ENCODE results near the gene PLCL2. TPM values are rescaled to one million over a fixed set of nuclear protein-coding genes. Genes with fewer than 3 reads are reported as not detected.

PLCL2 gene
- total RNA-seq, 2 experiments from 2014 or later, result 53.2 to 58.0 TPM

DNA sequence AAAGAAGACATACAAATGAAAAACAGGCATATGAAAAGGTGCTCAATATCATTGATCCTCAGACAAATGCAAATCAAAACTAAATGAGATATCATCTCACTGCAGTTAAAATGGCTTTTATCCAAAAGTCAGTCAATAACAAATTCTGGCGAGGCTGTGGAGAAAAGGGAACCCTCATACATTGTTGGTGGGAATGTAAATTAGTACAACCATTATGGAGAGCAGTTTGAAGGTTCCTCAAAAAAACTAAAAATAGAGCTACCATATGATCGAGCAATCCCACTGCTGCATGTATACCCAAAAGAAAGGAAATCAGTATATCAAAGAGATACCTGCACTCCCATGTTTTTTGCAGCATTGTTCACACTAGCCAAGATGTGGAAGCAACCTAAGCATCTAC, 165.8 kb downstream of the PLCL2 start:
- no peak for DNase-seq
- peaks cover 80% of the 10 kb centered on the region for H3K36me3 Mint-ChIP-seq
- peaks cover 24% of the 10 kb centered on the region for H3K4me1 Mint-ChIP-seq
- H3K9me3 Mint-ChIP-seq, result peaks cover 21% of the 10 kb centered on the region
- ATAC-seq (ENCODE audit: low read depth), result no peak
- no peak overlapping the region for H3K27ac Mint-ChIP-seq
- no peak overlapping the region for H3K4me3 Mint-ChIP-seq
- POLR2A ChIA-PET, result no interaction called here
- no peaks in the 10 kb centered on the region for H3K27me3 Mint-ChIP-seq

DNA sequence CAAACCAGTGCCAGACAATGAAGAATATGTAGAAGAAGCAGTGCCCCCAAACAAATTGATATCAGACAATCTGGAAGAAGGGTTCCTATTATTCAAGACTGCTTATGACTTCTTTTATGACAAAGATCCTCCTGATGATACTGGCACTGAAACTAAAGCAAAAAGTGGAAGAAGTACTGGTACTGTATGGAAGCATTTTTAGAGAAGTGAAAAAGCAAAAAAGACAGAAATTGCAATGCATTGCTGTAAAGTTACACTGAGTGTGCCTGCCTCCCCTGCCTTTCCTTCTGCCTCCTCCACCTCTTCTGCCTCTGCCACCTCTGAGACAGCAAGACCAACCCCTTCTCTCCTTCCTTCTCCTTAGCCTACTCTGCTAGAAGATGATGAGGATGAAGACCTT, 167.6 kb downstream of the PLCL2 start:
- peak overlapping the region; percentile 26 for H3K27ac Mint-ChIP-seq

DNA sequence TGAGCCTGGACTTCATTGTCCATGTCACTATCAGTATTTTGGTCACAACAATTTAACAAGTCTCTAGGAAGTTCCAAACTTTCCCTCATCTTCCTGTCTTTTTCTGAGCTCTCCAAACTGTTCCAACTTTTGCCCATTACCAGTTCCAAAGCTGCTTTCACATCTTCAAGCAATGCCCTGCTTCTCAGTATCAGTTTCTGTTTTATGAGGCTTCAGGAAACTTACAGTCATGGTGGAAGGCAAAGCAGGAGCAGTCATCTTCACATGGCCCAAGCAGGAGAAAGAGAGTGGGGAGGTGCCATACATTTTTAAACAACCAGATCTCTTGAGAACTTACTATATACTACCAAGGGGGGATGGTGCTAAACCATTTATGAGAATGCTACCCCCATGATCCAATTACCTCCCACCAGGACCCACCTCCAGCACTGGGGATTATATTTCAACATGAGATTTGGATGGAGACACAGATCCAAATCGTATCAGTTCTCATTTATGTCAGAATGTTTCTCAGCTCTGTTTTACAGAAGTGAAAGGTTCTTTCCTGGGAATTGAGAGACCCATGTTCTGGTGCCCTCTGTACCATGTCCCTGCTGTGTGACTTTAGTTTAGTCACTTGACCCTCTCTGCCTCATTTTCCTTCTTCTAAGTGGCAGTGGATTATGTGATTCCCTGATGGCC, 169.7 kb downstream of the PLCL2 start:
- DNase-seq (no peak), ATAC-seq (ENCODE audit: low read depth) (no peak)
- POLR2A ChIA-PET, result interaction anchor here (0.9 kb wide), 1 partner anchor 19 kb away, joined by 3 read pairs; no protein-coding TSS in a partner anchor
- no peak overlapping the region for H3K27ac Mint-ChIP-seq
- H3K27me3 Mint-ChIP-seq, result no peaks in the 10 kb centered on the region
- H3K4me3 Mint-ChIP-seq, result no peak overlapping the region
- peaks cover 19% of the 10 kb centered on the region for H3K9me3 Mint-ChIP-seq
- peaks cover 75% of the 10 kb centered on the region for H3K36me3 Mint-ChIP-seq
- H3K4me1 Mint-ChIP-seq, result peaks cover 21% of the 10 kb centered on the region

More for the DNA sequence above, 167.6 kb downstream of the PLCL2 start:
- peaks cover 76% of the 10 kb centered on the region for H3K36me3 Mint-ChIP-seq
- no peaks in the 10 kb centered on the region for H3K27me3 Mint-ChIP-seq
- POLR2A ChIA-PET, result interaction anchor here (0.7 kb wide), 1 partner anchor 29 kb away, joined by 3 read pairs; no protein-coding TSS in a partner anchor
- ATAC-seq (ENCODE audit: low read depth) (no peak), DNase-seq (no peak)
- no peak overlapping the region for H3K4me3 Mint-ChIP-seq
- peaks cover 23% of the 10 kb centered on the region for H3K4me1 Mint-ChIP-seq
- peaks cover 23% of the 10 kb centered on the region for H3K9me3 Mint-ChIP-seq

DNA sequence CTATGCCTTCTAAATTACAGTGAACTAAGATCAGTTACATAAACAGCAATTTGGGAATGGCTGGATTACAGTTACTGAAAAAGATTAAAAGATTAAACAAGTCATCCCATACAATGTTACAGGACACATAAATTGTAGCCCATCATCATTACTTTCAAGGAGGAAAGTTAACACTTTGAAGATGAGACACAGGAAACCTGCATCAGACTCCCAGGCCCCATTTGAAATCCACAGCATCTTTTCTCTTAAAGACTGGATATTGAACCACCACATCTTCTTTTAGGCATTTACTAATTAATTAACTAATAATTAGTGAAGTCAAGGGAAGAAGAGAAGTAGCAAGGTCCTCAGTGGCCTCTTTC, 170.2 kb downstream of the PLCL2 start:
- peaks cover 23% of the 10 kb centered on the region for H3K4me1 Mint-ChIP-seq
- H3K4me3 Mint-ChIP-seq, result no peak overlapping the region
- POLR2A ChIA-PET, result no interaction called here
- no peak for DNase-seq
- H3K9me3 Mint-ChIP-seq, result peaks cover 15% of the 10 kb centered on the region
- no peak overlapping the region for H3K27ac Mint-ChIP-seq
- ATAC-seq (ENCODE audit: low read depth), result no peak
- H3K27me3 Mint-ChIP-seq, result no peaks in the 10 kb centered on the region
- peaks cover 75% of the 10 kb centered on the region for H3K36me3 Mint-ChIP-seq

DNA sequence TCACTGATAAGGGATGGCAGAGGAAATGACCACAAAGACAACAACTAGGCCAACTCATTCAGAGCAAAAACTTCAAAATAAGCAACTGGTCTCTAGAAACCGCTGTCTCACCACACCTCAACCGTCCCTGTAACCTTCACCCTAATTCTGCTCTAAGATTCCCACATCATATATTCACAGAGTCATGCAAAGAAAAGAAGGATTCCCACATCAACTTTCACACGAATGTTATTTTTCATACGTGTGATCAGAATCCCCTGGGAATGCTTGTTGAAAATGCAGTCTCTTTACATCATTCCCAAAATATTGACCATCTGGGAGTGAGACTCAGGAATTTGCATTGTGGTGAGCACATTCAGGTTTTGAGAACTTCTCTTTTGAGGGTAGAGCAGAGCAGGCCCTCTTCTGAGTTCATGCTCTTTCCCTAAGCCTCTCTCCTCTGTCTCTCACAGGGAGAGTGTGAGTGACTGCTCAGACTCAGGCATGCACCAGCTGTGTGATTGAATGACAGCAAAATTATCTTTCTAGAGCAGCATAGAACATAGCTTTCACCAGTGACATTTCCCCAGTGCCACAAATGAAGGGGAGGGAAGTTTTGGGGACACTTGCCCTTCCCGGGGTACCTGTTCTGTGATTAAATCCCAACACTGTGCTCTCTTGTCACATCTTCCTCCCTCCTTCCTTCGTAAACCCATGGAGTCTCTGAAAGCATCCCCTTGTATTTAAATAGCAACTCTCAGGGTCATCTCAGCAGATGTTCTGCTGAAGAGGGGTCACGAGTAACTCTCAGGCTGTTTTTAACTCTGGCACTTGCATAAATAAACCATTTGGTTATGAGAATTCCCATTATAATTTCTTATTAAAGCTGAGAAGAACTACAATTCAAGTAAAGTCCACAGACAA, 170.9 kb downstream of the PLCL2 start:
- H3K27me3 Mint-ChIP-seq, result no peaks in the 10 kb centered on the region
- DNase-seq (no peak), ATAC-seq (ENCODE audit: low read depth) (no peak)
- POLR2A ChIA-PET, result no interaction called here
- H3K27ac Mint-ChIP-seq, result no peak overlapping the region
- peak overlapping the region; percentile 1 for H3K4me3 Mint-ChIP-seq
- peaks cover 23% of the 10 kb centered on the region for H3K4me1 Mint-ChIP-seq
- peaks cover 13% of the 10 kb centered on the region for H3K9me3 Mint-ChIP-seq
- peaks cover 73% of the 10 kb centered on the region for H3K36me3 Mint-ChIP-seq

DNA sequence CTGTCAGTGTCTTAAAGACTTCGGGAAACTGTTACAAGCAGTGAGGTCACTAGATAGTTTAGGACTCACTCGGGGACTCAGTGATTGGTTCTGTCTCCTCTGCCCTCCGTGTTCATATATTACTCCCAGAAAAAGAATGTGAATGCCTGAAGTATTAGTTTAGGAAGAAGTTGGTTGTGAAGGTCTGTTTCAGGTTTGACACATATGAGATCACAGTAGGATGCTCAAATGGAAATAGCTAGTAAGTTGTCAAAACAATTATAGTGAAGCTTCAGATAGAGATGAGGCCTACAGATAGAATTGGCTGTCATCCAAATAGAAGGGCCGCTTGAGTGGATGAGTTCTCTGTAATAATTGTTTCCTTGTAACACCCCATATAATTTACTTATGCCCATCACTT, 172.6 kb downstream of the PLCL2 start:
- peaks cover 24% of the 10 kb centered on the region for H3K4me1 Mint-ChIP-seq
- H3K9me3 Mint-ChIP-seq, result peaks cover 14% of the 10 kb centered on the region
- POLR2A ChIA-PET, result no interaction called here
- DNase-seq (no peak), ATAC-seq (ENCODE audit: low read depth) (no peak)
- H3K36me3 Mint-ChIP-seq, result peaks cover 69% of the 10 kb centered on the region
- no peak overlapping the region for H3K27ac Mint-ChIP-seq
- no peaks in the 10 kb centered on the region for H3K27me3 Mint-ChIP-seq
- no peak overlapping the region for H3K4me3 Mint-ChIP-seq

DNA sequence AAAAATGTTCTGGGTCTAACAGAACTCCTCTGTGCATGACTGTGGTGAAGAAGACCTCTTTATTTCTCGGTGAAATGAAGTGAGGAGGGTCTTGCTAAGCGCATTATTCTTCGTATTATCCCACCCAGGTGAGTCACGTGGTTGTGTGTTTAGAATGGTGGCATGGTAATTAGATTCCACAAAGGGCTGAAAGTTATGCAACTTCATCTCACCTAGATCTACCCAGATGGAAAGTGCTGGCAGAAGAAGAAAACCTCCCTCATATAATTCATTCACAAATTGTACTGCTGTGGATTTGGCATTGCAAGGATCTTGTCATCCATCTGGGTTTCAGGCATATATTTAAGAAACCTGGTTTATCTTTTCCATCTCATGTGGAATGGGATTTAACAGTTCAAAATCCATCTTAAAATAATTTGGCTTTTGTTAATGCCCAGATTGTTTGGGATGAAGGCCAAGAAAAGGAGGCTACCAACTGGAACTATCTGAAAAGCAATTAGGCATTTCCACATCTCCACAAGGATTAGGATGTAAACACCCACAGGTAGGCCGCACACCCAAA, 175.3 kb downstream of the PLCL2 start:
- Mint-ChIP-seq H3K4me1 (peaks cover 20% of the 10 kb centered on the region), H3K4me3 (no peak overlapping the region), H3K9me3 (peaks cover 11% of the 10 kb centered on the region), H3K27ac (no peak overlapping the region), H3K36me3 (peaks cover 62% of the 10 kb centered on the region), H3K27me3 (no peaks in the 10 kb centered on the region)
- DNase-seq, result no peak
- POLR2A ChIA-PET, result no interaction called here
- no peak for ATAC-seq (ENCODE audit: low read depth)

DNA sequence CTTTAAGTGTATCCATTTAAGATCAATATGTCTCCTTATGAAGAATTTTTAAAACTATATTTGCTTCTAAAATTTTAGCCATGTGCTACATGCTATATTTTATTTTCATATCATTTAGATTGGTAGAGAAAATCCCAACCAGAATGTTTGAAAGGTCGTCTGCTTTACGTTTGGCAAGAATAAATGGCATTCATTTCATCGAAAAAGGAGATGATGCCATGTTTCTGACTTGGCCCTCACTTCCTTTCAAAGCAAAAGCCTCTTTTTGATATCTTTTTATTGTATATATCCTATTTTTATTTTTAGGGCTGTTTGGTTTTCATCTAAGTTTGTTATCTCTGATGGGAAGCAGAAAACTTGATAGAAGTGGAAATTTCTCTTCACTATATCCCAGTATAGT, 176.2 kb downstream of the PLCL2 start:
- DNase-seq (no peak), ATAC-seq (ENCODE audit: low read depth) (no peak)
- Mint-ChIP-seq H3K4me3 (no peak overlapping the region), H3K9me3 (peaks cover 16% of the 10 kb centered on the region), H3K36me3 (peaks cover 68% of the 10 kb centered on the region), H3K27ac (no peak overlapping the region), H3K27me3 (no peaks in the 10 kb centered on the region), H3K4me1 (peaks cover 19% of the 10 kb centered on the region)
- POLR2A ChIA-PET, result no interaction called here

DNA sequence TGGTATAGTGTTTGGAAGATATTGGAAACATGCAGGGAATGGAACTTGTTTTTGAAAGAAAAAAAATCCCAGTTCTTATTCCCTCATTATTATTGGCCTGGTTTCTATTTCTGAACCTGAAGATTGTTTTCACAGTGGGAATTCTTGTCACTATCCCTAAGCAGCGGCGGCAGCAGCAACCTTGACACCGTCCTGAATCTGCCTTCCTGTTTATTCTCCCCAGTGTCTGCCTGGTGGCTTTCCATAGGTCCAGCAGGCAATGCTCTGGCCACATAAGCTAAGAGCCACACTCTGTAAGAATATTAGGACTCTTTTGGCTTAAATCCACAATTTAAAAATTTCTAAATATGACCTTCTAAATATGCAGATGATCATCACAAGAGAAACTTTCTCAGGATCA, 178.0 kb downstream of the PLCL2 start:
- no peak overlapping the region for H3K27ac Mint-ChIP-seq
- DNase-seq, result no peak
- H3K4me1 Mint-ChIP-seq, result peaks cover 20% of the 10 kb centered on the region
- H3K36me3 Mint-ChIP-seq, result peaks cover 65% of the 10 kb centered on the region
- H3K9me3 Mint-ChIP-seq, result peaks cover 14% of the 10 kb centered on the region
- POLR2A ChIA-PET, result no interaction called here
- ATAC-seq (ENCODE audit: low read depth), result no peak
- no peaks in the 10 kb centered on the region for H3K27me3 Mint-ChIP-seq
- no peak overlapping the region for H3K4me3 Mint-ChIP-seq

GRCh38 chr3:17063596-17063995, 178.8 kb downstream of the PLCL2 start:
- no peak for ATAC-seq (ENCODE audit: low read depth)
- Mint-ChIP-seq H3K9me3 (peaks cover 14% of the 10 kb centered on the region), H3K27ac (peak overlapping the region; percentile 59), H3K27me3 (no peaks in the 10 kb centered on the region), H3K4me1 (peaks cover 21% of the 10 kb centered on the region), H3K4me3 (no peak overlapping the region), H3K36me3 (peaks cover 61% of the 10 kb centered on the region)
- POLR2A ChIA-PET, result no interaction called here
- no peak for DNase-seq

- H3K27ac Mint-ChIP-seq, result no peak overlapping the region
These were observed 180.6 kb downstream of the PLCL2 start for GRCh38 chr3:17065315-17065714.

DNA sequence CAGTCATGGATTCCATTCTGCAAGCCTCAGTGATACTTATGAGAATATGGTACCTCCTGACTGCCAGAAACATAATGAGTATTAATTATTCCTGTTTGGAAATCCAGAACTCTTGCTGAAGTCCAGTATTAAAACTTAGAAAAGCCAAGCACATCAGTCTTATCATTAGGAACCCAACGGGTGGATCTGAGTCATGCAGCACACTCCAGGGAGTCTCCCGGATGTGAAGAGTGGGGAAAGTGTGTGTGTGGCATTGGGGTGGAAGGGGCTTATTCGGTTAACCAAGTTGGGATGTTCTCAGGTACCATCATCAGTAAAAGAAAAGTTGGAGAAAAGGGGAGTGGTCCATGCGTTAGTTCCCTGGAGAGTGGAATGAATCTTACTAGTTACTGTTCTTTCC, 181.1 kb downstream of the PLCL2 start:
- no peak for ATAC-seq (ENCODE audit: low read depth)
- no peaks in the 10 kb centered on the region for H3K27me3 Mint-ChIP-seq
- peaks cover 70% of the 10 kb centered on the region for H3K36me3 Mint-ChIP-seq
- H3K27ac Mint-ChIP-seq, result no peak overlapping the region
- no peak overlapping the region for H3K4me3 Mint-ChIP-seq
- POLR2A ChIA-PET, result no interaction called here
- peaks cover 25% of the 10 kb centered on the region for H3K4me1 Mint-ChIP-seq
- no peak for DNase-seq
- peaks cover 16% of the 10 kb centered on the region for H3K9me3 Mint-ChIP-seq

More at GRCh38 chr3:17065315-17065714, 180.6 kb downstream of the PLCL2 start:
- DNase-seq, result no peak
- Mint-ChIP-seq H3K27me3 (no peaks in the 10 kb centered on the region), H3K4me1 (peaks cover 22% of the 10 kb centered on the region), H3K9me3 (peaks cover 16% of the 10 kb centered on the region), H3K36me3 (peaks cover 66% of the 10 kb centered on the region), H3K4me3 (no peak overlapping the region)
- no peak for ATAC-seq (ENCODE audit: low read depth)
- POLR2A ChIA-PET, result no interaction called here

- no peaks in the 10 kb centered on the region for H3K27me3 Mint-ChIP-seq
- peaks cover 8% of the 10 kb centered on the region for H3K9me3 Mint-ChIP-seq
- H3K4me3 Mint-ChIP-seq, result no peak overlapping the region
- DNase-seq, result no peak
- POLR2A ChIA-PET, result no interaction called here
- H3K27ac Mint-ChIP-seq, result no peak overlapping the region
- H3K36me3 Mint-ChIP-seq, result peaks cover 62% of the 10 kb centered on the region
- peaks cover 35% of the 10 kb centered on the region for H3K4me1 Mint-ChIP-seq
- no peak for ATAC-seq (ENCODE audit: low read depth)
These were observed 185.0 kb downstream of the PLCL2 start for GRCh38 chr3:17069754-17070153.

Measured in activated naive CD8-positive, alpha-beta T cell treated with anti-CD3 and anti-CD28 coated beads, Interleukin-2, amount 10 ng/mL, durations not matched to agents 7 days and 5 days (primary cell).